Activated B cell treated with CpG ODN at 0.5 μM for 24 hours (primary cell): ENCODE data around the gene PLCZ1. TPM values are rescaled to one million over a fixed set of nuclear protein-coding genes. Genes with fewer than 3 reads are reported as not detected.

Experiments
- ATAC-seq: fragments of 200-7000 bp; cut with Tn5 transposase; one replicate; pipeline ENCODE4 v1.10.0; 2021; ENCODE audit warnings: low read depth, mild to moderate bottlenecking, moderate library complexity
- CTCF ChIA-PET: fragments of 350-600 bp; sonication (Branson Sonifier 250); formaldehyde crosslinking; loops from one replicate; lab custom pipeline; 2021; ENCODE audit warnings: antibody characterized with exemption; lab: Charles Lee
- POLR2A ChIA-PET: fragments of 350-600 bp; sonication (Branson Sonifier 250); formaldehyde crosslinking; loops from one replicate; lab custom pipeline; 2021; ENCODE audit warnings: antibody characterized with exemption; lab: Charles Lee
- DNase-seq: peaks from one replicate; pipeline ENCODE4 v3.0.0; 2022
- H3K27ac Mint-ChIP-seq: one replicate; pipeline ENCODE4 v1.8.0; 2020; ENCODE audit warnings: mixed read lengths
- H3K27me3 Mint-ChIP-seq: one replicate; pipeline ENCODE4 v1.8.0; 2021; ENCODE audit warnings: mixed read lengths
- H3K36me3 Mint-ChIP-seq: one replicate; pipeline ENCODE4 v1.8.0; 2021; ENCODE audit warnings: low read depth, mixed read lengths
- H3K4me1 Mint-ChIP-seq: one replicate; pipeline ENCODE4 v1.8.0; 2021; ENCODE audit warnings: mixed read lengths
- H3K4me3 Mint-ChIP-seq: one replicate; pipeline ENCODE4 v1.8.0; 2020; ENCODE audit warnings: mild to moderate bottlenecking, mixed read lengths
- H3K9me3 Mint-ChIP-seq: one replicate; pipeline ENCODE4 v1.8.0; 2020; ENCODE audit warnings: mixed read lengths
- CTCF ChIP-seq: fragments of 200-600 bp; IDR thresholded peaks from one replicate; pipeline ENCODE4 v1.8.0; 2022; ENCODE audit warnings: antibody characterized with exemption, mild to moderate bottlenecking
- intact Hi-C: fragments of 100-400 bp; cut with micrococcal nuclease; formaldehyde crosslinking; loops from one replicate; pipeline ENCODE4 v1.15.1; 2024
- total RNA-seq: library from RNA; stranded (reverse); gene quantifications from 2 replicates; pipeline ENCODE4 v1.2.3, GENCODE V29; 2022

PLCZ1 gene
- total RNA-seq, 1 donor from 2014 or later: not detected

DNA sequence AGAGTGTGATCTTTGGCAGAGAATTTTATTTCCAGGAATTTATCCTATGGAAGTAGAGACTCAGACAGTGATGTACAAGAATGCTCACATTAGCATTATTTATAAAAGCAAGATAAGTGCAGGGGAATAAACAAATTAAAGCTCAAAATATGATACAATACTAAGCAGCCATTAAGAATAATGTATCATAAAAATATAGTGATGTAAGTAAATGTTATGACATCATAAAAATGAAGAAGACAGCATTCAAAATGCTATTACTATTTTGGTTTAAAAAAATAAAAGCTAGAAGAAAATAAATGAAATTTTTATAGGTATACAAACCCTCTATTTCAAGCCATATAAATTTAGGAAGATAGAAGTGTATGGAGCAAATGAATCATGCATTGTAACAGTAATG, 17.1 kb downstream of the PLCZ1 start:
- TF ChIP-seq CTCF: no peak
- ChIA-PET CTCF (no interaction called here), POLR2A (no interaction called here)

DNA sequence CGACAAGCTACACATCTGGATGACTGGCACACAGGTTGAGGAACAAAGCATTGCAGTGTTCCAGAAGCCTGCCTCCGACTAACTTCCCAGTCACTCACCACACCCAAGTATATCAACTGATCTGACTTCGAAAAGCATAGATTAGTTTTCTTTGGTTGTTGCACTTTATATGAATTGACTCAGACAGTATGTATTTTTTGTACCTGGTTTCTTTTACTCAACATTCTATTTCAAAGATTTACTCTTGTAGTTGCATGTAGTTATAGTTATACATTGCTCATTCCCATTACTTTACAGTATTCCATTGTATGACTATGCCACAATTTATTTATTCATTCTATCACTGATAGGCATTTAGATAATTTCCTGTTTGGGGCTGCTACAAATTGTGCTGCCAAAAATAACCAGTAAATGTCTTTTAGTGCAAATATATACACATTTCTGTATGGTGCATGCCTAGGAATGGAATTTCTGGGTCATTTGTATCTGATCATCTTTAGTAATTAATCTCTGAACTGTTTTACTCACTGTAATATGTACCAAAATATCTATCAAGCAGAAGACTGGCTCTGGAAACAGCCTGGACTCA, 17.8 kb downstream of the PLCZ1 start:
- POLR2A ChIA-PET: no interaction called here
- CTCF ChIA-PET: no interaction called here
- ATAC-seq (no peak), DNase-seq (no peak)
- Mint-ChIP-seq H3K27ac (no peak overlapping the region), H3K27me3 (no peaks in the 10 kb centered on the region), H3K36me3 (no peaks in the 10 kb centered on the region), H3K4me1 (no peaks in the 10 kb centered on the region), H3K4me3 (no peak overlapping the region), H3K9me3 (peaks cover 3% of the 10 kb centered on the region)
- intact Hi-C loops: no loop called here
- TF ChIP-seq CTCF: no peak

More for the DNA sequence above, 17.1 kb downstream of the PLCZ1 start:
- H3K4me1 Mint-ChIP-seq: no peaks in the 10 kb centered on the region
- ATAC-seq: no peak
- H3K9me3 Mint-ChIP-seq: peaks cover 3% of the 10 kb centered on the region
- no peaks in the 10 kb centered on the region for H3K36me3 Mint-ChIP-seq
- no peak for DNase-seq
- H3K27me3 Mint-ChIP-seq: no peaks in the 10 kb centered on the region
- intact Hi-C loops: no loop called here
- no peak overlapping the region for H3K27ac Mint-ChIP-seq
- H3K4me3 Mint-ChIP-seq: no peak overlapping the region

DNA sequence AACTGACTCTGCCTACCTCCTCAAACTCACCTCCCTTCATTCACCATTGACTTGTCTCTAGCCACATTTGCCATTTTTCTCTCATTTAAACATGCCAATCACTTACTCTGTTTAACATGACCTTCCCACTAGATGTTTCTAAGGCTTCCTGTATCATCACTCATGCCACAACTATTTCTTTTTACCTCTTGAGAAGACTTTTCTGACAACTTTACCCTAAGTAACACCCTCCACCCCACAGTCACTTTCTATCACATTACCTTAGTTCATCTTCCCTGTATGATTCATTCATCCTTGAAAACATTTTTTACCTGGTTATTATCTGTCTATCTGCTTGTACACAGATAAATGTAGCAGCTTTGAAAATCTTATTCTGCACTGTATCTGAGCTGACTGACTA, 19.4 kb downstream of the PLCZ1 start:
- intact Hi-C loops: no loop called here
- H3K36me3 Mint-ChIP-seq: no peaks in the 10 kb centered on the region
- H3K9me3 Mint-ChIP-seq: peaks cover 3% of the 10 kb centered on the region
- TF ChIP-seq CTCF: no peak
- ChIA-PET POLR2A (no interaction called here), CTCF (no interaction called here)
- no peaks in the 10 kb centered on the region for H3K4me1 Mint-ChIP-seq
- DNase-seq (no peak), ATAC-seq (no peak)
- H3K27ac Mint-ChIP-seq: no peak overlapping the region
- H3K27me3 Mint-ChIP-seq: no peaks in the 10 kb centered on the region
- no peak overlapping the region for H3K4me3 Mint-ChIP-seq

DNA sequence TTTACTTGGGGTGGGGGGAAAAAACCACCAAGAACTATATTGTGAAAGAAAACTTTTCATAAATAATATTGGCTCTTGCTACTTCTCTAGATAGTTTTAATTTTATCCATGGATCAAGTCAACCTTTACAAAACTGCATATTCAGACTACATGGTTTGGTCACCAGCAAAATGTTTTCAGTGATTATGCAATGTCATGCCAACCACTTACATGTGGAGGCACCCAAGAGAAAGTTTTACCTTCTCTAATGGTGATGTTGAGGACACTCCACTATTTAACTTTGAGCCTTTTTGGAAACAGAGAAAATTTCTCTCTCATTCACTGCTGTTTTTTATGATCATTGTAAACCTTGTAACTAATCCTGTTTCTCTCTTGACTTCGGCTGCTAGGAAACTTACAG, 21.6 kb downstream of the PLCZ1 start:
- Mint-ChIP-seq H3K27ac (no peak overlapping the region), H3K36me3 (no peaks in the 10 kb centered on the region), H3K4me3 (no peak overlapping the region), H3K4me1 (no peaks in the 10 kb centered on the region), H3K9me3 (peaks cover 3% of the 10 kb centered on the region), H3K27me3 (no peaks in the 10 kb centered on the region)
- ATAC-seq (no peak), DNase-seq (no peak)
- intact Hi-C loops: no loop called here
- POLR2A ChIA-PET: no interaction called here
- CTCF ChIA-PET: no interaction called here
- no peak for TF ChIP-seq CTCF

- Mint-ChIP-seq H3K4me3 (no peak overlapping the region), H3K36me3 (no peaks in the 10 kb centered on the region), H3K27me3 (no peaks in the 10 kb centered on the region), H3K9me3 (peaks cover 17% of the 10 kb centered on the region), H3K27ac (no peak overlapping the region), H3K4me1 (no peaks in the 10 kb centered on the region)
- DNase-seq (no peak), ATAC-seq (no peak)
- ChIA-PET CTCF (no interaction called here), POLR2A (no interaction called here)
- TF ChIP-seq CTCF: no peak
- intact Hi-C loops: no loop called here
Observed at GRCh38 chr12:18706798-18707197, 31.0 kb downstream of the PLCZ1 start.
